ENCODE results near the gene NFATC2IP. TPM values are rescaled to one million over a fixed set of nuclear protein-coding genes. Genes with fewer than 3 reads are reported as not detected.

Gene NFATC2IP
- total RNA-seq, 1 donor from 2014 or later: 32.6 TPM

- TF ChIP-seq EZH2 (IDR thresholded peaks at IDR 0.05; ENCODE audit: insufficient read depth, low read length) (no peak), CTCF (IDR thresholded peaks at IDR 0.05; ENCODE audit: insufficient read depth, low read depth, low read length) (no peak)
- Mint-ChIP-seq H3K9me3 (ENCODE audit: unreplicated experiment) (no peaks in the 10 kb centered on the region), H3K4me1 (ENCODE audit: low read depth, unreplicated experiment) (peaks cover 3% of the 10 kb centered on the region), H3K4me3 (ENCODE audit: unreplicated experiment) (no peak overlapping the region), H3K27me3 (ENCODE audit: low read depth, unreplicated experiment) (no peaks in the 10 kb centered on the region), H3K36me3 (ENCODE audit: low read depth, unreplicated experiment) (peaks cover 8% of the 10 kb centered on the region), H3K27ac (ENCODE audit: unreplicated experiment) (no peak overlapping the region)
- no peaks in the 10 kb centered on the region for H3K36me3 ChIP-seq (ENCODE audit: insufficient read depth, low read length)
- H3K9ac ChIP-seq (ENCODE audit: low read length): no peak overlapping the region
- DNase-seq (ENCODE audit: low read depth) (no peak), FAIRE-seq (no peak)
- no peaks in the 10 kb centered on the region for H3K79me2 ChIP-seq (ENCODE audit: insufficient read depth, low read length)
- H4K20me1 ChIP-seq (ENCODE audit: insufficient read depth, low read length): no peaks in the 10 kb centered on the region
- no peak overlapping the region for H3K4me3 ChIP-seq (ENCODE audit: insufficient read depth, low read depth, low read length)
- no peak overlapping the region for H3K27ac ChIP-seq (ENCODE audit: low read depth, low read length)
- no peaks in the 10 kb centered on the region for H3K27me3 ChIP-seq (ENCODE audit: insufficient read depth, low read length)
- H2AFZ ChIP-seq (ENCODE audit: low read depth, low read length): no peak overlapping the region
- no peaks in the 10 kb centered on the region for H3K4me1 ChIP-seq (ENCODE audit: insufficient read depth, low read length)
- H3K9me3 ChIP-seq (ENCODE audit: insufficient read depth, low read depth, low read length): no peaks in the 10 kb centered on the region
- H3K4me2 ChIP-seq (ENCODE audit: low read length): no peak overlapping the region
Observed at GRCh38 chr16:28903344-28904042, 47.2 kb upstream of the NFATC2IP start.

GRCh38 chr16:28904363-28904762 lies 46.4 kb upstream of the NFATC2IP start:
- H3K9ac ChIP-seq (ENCODE audit: low read length): no peak overlapping the region

More at GRCh38 chr16:28904363-28904762, 46.4 kb upstream of the NFATC2IP start:
- Histone ChIP-seq H3K27ac (ENCODE audit: low read depth, low read length) (no peak overlapping the region), H3K79me2 (ENCODE audit: insufficient read depth, low read length) (no peaks in the 10 kb centered on the region), H3K36me3 (ENCODE audit: insufficient read depth, low read length) (no peaks in the 10 kb centered on the region), H3K9me3 (ENCODE audit: insufficient read depth, low read depth, low read length) (no peaks in the 10 kb centered on the region), H3K4me2 (ENCODE audit: low read length) (no peak overlapping the region), H3K4me3 (ENCODE audit: insufficient read depth, low read depth, low read length) (no peak overlapping the region), H2AFZ (ENCODE audit: low read depth, low read length) (no peak overlapping the region), H3K4me1 (ENCODE audit: insufficient read depth, low read length) (no peaks in the 10 kb centered on the region), H4K20me1 (ENCODE audit: insufficient read depth, low read length) (no peaks in the 10 kb centered on the region), H3K27me3 (ENCODE audit: insufficient read depth, low read length) (no peaks in the 10 kb centered on the region)
- DNase-seq (ENCODE audit: low read depth): no peak
- Mint-ChIP-seq H3K27me3 (ENCODE audit: low read depth, unreplicated experiment) (no peaks in the 10 kb centered on the region), H3K9me3 (ENCODE audit: unreplicated experiment) (no peaks in the 10 kb centered on the region), H3K4me3 (ENCODE audit: unreplicated experiment) (no peak overlapping the region), H3K27ac (ENCODE audit: unreplicated experiment) (no peak overlapping the region), H3K36me3 (ENCODE audit: low read depth, unreplicated experiment) (peaks cover 5% of the 10 kb centered on the region), H3K4me1 (ENCODE audit: low read depth, unreplicated experiment) (no peaks in the 10 kb centered on the region)
- no peak for TF ChIP-seq CTCF (IDR thresholded peaks at IDR 0.05; ENCODE audit: insufficient read depth, low read depth, low read length)
- no peak for TF ChIP-seq EZH2 (IDR thresholded peaks at IDR 0.05; ENCODE audit: insufficient read depth, low read length)
- no peak for FAIRE-seq

All from astrocyte (in vitro differentiated cells and primary cell).